H9 (cell line): ENCODE results near the gene AXIN1. TPM values are rescaled to one million over a fixed set of nuclear protein-coding genes. Genes with fewer than 3 reads are reported as not detected.

ENCODE experiments used
- DNase-seq: peaks from one replicate; pipeline ENCODE4 v3.0.0-alpha.2; 2017
- H2AFZ ChIP-seq: one replicate; pipeline ENCODE4 v1.6.1; 2013; ENCODE audit warnings: mild to moderate bottlenecking, low read length, control low read depth, moderate library complexity
- H2AK5ac ChIP-seq: 2 replicates; pipeline ENCODE4 v1.6.1; 2013; ENCODE audit warnings: low read length, control low read depth, mixed read lengths; ENCODE audit not compliant: insufficient read length
- H2BK120ac ChIP-seq: one replicate; pipeline ENCODE4 v1.6.1; 2013; ENCODE audit warnings: low read depth, mild to moderate bottlenecking, low read length, control low read depth, inconsistent platforms; ENCODE audit not compliant: poor library complexity, severe bottlenecking
- H2BK12ac ChIP-seq: 2 replicates; pipeline ENCODE4 v1.6.1; 2013; ENCODE audit warnings: low read length, control low read depth, mixed read lengths, low read depth; ENCODE audit not compliant: insufficient read length
- H2BK15ac ChIP-seq: 2 replicates; pipeline ENCODE4 v1.6.1; 2013; ENCODE audit warnings: low read depth, low read length, control low read depth
- H2BK20ac ChIP-seq: one replicate; pipeline ENCODE4 v1.6.1; 2013; ENCODE audit warnings: low read depth, mild to moderate bottlenecking, low read length, control low read depth, inconsistent platforms; ENCODE audit not compliant: poor library complexity, severe bottlenecking
- H2BK5ac ChIP-seq: 2 replicates; pipeline ENCODE4 v1.6.1; 2013; ENCODE audit warnings: low read length, control low read depth, mixed read lengths; ENCODE audit not compliant: insufficient read length
- H3K14ac ChIP-seq: 2 replicates; pipeline ENCODE4 v1.6.1; 2013; ENCODE audit warnings: low read length, control low read depth; ENCODE audit not compliant: insufficient read depth
- H3K18ac ChIP-seq: 2 replicates; pipeline ENCODE4 v1.6.1; 2013; ENCODE audit warnings: low read depth, mild to moderate bottlenecking, mixed read lengths, low read length, control low read depth; ENCODE audit not compliant: insufficient read length
- H3K23ac ChIP-seq: 2 replicates; pipeline ENCODE4 v1.6.1; 2013; ENCODE audit warnings: low read length, control low read depth, mixed read lengths, low read depth; ENCODE audit not compliant: insufficient read length
- H3K23me2 ChIP-seq: 2 replicates; pipeline ENCODE4 v1.6.1; 2013; ENCODE audit warnings: low read depth, mild to moderate bottlenecking, mixed read lengths, low read length, control low read depth; ENCODE audit not compliant: insufficient read length, poor library complexity, severe bottlenecking
- H3K27ac ChIP-seq: 2 replicates; pipeline ENCODE4 v1.5.1; 2013; ENCODE audit warnings: low read length, control low read depth, mixed read lengths, low read depth; ENCODE audit not compliant: insufficient read length
- H3K27me3 ChIP-seq: 2 replicates; pipeline ENCODE4 v1.6.1; 2013; ENCODE audit warnings: low read length, control low read depth, inconsistent platforms; ENCODE audit not compliant: insufficient read depth
- H3K4ac ChIP-seq: 2 replicates; pipeline ENCODE4 v1.6.1; 2013; ENCODE audit warnings: low read depth, mild to moderate bottlenecking, control low read depth, inconsistent platforms, low read length, moderate library complexity
- H3K4me1 ChIP-seq: 2 replicates; pipeline ENCODE4 v1.6.1; 2013; ENCODE audit warnings: low read length, control low read depth, inconsistent platforms; ENCODE audit not compliant: insufficient read depth
- H3K4me2 ChIP-seq: 2 replicates; pipeline ENCODE4 v1.6.1; 2013; ENCODE audit warnings: low read length, control low read depth, mixed read lengths; ENCODE audit not compliant: insufficient read length, insufficient read depth
- H3K56ac ChIP-seq: 2 replicates; pipeline ENCODE4 v1.6.1; 2013; ENCODE audit warnings: low read depth, mild to moderate bottlenecking, mixed read lengths, low read length, control low read depth; ENCODE audit not compliant: insufficient read length
- H3K79me1 ChIP-seq: 2 replicates; pipeline ENCODE4 v1.6.1; 2013; ENCODE audit warnings: low read depth, mild to moderate bottlenecking, moderate library complexity, low read length, control low read depth, inconsistent platforms; ENCODE audit not compliant: insufficient read depth, poor library complexity, severe bottlenecking
- H3K79me2 ChIP-seq: 2 replicates; pipeline ENCODE4 v1.6.1; 2013; ENCODE audit warnings: low read length, control low read depth, inconsistent platforms; ENCODE audit not compliant: insufficient read depth
- H3K9ac ChIP-seq: 2 replicates; pipeline ENCODE4 v1.6.1; 2013; ENCODE audit warnings: low read length, control low read depth, mixed read lengths; ENCODE audit not compliant: insufficient read length; ENCODE audit errors: extremely low read depth
- H3K9me3 ChIP-seq: one replicate; pipeline ENCODE4 v1.6.1; 2013; ENCODE audit warnings: low read depth, low read length, inconsistent platforms; ENCODE audit not compliant: control insufficient read depth
- H3T11ph ChIP-seq: one replicate; pipeline ENCODE4 v1.6.1; 2013; ENCODE audit warnings: mild to moderate bottlenecking, low read length, control low read depth, inconsistent platforms
- H4K20me1 ChIP-seq: one replicate; pipeline ENCODE4 v1.6.1; 2013; ENCODE audit not compliant: control insufficient read depth, insufficient read length, insufficient read depth
- H4K5ac ChIP-seq: 2 replicates; pipeline ENCODE4 v1.6.1; 2013; ENCODE audit warnings: low read depth, mild to moderate bottlenecking, mixed read lengths, low read length, control low read depth; ENCODE audit not compliant: insufficient read length
- H4K8ac ChIP-seq: replicated peaks from 2 replicates; pipeline ENCODE4 v1.6.1; 2013; ENCODE audit warnings: low read length, control low read depth, mixed read lengths, low read depth; ENCODE audit not compliant: insufficient read length
- H4K91ac ChIP-seq: 2 replicates; pipeline ENCODE4 v1.6.1; 2013; ENCODE audit warnings: low read depth, mild to moderate bottlenecking, moderate library complexity, mixed read lengths, low read length, control low read depth; ENCODE audit not compliant: insufficient read length
- H3K27ac Mint-ChIP-seq, 3 experiments: 2 replicates in 2 of 3; 3 replicates in 1 of 3; pipeline ENCODE4 v1.8.0; 2020 to 2021; ENCODE audit warnings: mixed read lengths in 3 of 3, mild to moderate bottlenecking in 1 of 3, moderate library complexity in 1 of 3
- H3K27me3 Mint-ChIP-seq: 2 replicates; pipeline ENCODE4 v1.8.0; 2021; ENCODE audit warnings: low read depth, mild to moderate bottlenecking, moderate library complexity, mixed read lengths
- H3K36me3 Mint-ChIP-seq, 3 experiments: 2 replicates in 2 of 3; 3 replicates in 1 of 3; pipeline ENCODE4 v1.8.0; 2020 to 2021; ENCODE audit warnings: low read depth in 3 of 3, mixed read lengths in 3 of 3; ENCODE audit not compliant: insufficient read depth in 1 of 3
- H3K4me1 Mint-ChIP-seq, 2 experiments: 2 replicates each; pipeline ENCODE4 v1.8.0; 2020; ENCODE audit warnings: mixed read lengths in 2 of 2
- H3K4me3 Mint-ChIP-seq, 2 experiments: 2 replicates in 1 of 2; 3 replicates in 1 of 2; pipeline ENCODE4 v1.8.0; 2020 to 2021; ENCODE audit warnings: mild to moderate bottlenecking in 2 of 2, mixed read lengths in 2 of 2, moderate library complexity in 1 of 2
- H3K9me3 Mint-ChIP-seq, 2 experiments: 2 replicates in 1 of 2; 3 replicates in 1 of 2; pipeline ENCODE4 v1.8.0; 2020; ENCODE audit warnings: mild to moderate bottlenecking in 2 of 2, mixed read lengths in 2 of 2, moderate library complexity in 1 of 2
- CTCF ChIP-seq: fragments of 200-600 bp; sonication (generic); conservative IDR thresholded peaks from 3 replicates; pipeline ENCODE4 v1.8.0; 2021; ENCODE audit warnings: antibody characterized with exemption, mild to moderate bottlenecking
- WGBS: extraction: QIAGEN DNeasy Blood & Tissue Kit; methylation state at CpG from one replicate; pipeline ENCODE4 v1.1.7; 2013; ENCODE audit warnings: missing lambda C conversion rate, low lambda C conversion rate, mixed read lengths; ENCODE audit not compliant: insufficient read length; ENCODE audit errors: extremely low coverage; 5-methylcytosine and 5-hydroxymethylcytosine counted together
- total RNA-seq: library from RNA; stranded (reverse); gene quantifications from 2 replicates; pipeline ENCODE4 v1.2.1, GENCODE V29; 2021

AXIN1 gene
- total RNA-seq, 1 experiment from 2014 or later = 50.9 TPM

- H3K36me3 Mint-ChIP-seq = peaks cover 28 to 44% (median 31%) of the 10 kb centered on the region in 3 experiments
- H3K27me3 ChIP-seq = no peaks in the 10 kb centered on the region
- no peak overlapping the region for H2BK20ac ChIP-seq
- WGBS = no CpG with 5 or more reads among the region's 23 CpGs
- TF ChIP-seq CTCF = no peak
- H3K27ac ChIP-seq = no peak overlapping the region
- H3K79me1 ChIP-seq = peaks cover 3% of the 10 kb centered on the region
- no peaks in the 10 kb centered on the region; the same call in 1 of the 2 replicates for H3K4me1 ChIP-seq
- no peak overlapping the region for H2BK120ac ChIP-seq
- H3K4ac ChIP-seq = no peak overlapping the region
- no peak overlapping the region for H3K14ac ChIP-seq
- H3K9me3 ChIP-seq = no peaks in the 10 kb centered on the region
- H2AK5ac ChIP-seq = no peak overlapping the region
- no peak overlapping the region for H3K18ac ChIP-seq
- no peak overlapping the region for H3K4me2 ChIP-seq
- H2BK12ac ChIP-seq = no peak overlapping the region
- peaks cover 42% of the 10 kb centered on the region; the same call in 1 of the 2 replicates for H3K79me2 ChIP-seq
- DNase-seq = no peak
- no peak overlapping the region for H2BK5ac ChIP-seq
- H2BK15ac ChIP-seq = no peak overlapping the region
- H4K8ac ChIP-seq = no peak overlapping the region
- no peak overlapping the region for H4K91ac ChIP-seq
- H3K56ac ChIP-seq = no peak overlapping the region
- H3K9ac ChIP-seq = no peak overlapping the region
- H3T11ph ChIP-seq = no peak overlapping the region
- no peaks in the 10 kb centered on the region for H3K23me2 ChIP-seq
- H3K27me3 Mint-ChIP-seq = no peaks in the 10 kb centered on the region
- no peak overlapping the region for H3K4me3 Mint-ChIP-seq
- peaks cover 12 to 13% of the 10 kb centered on the region in 2 experiments for H3K4me1 Mint-ChIP-seq
- H3K23ac ChIP-seq = no peak overlapping the region
- H3K9me3 Mint-ChIP-seq = no peaks in the 10 kb centered on the region
- no peak overlapping the region for H4K5ac ChIP-seq
- peak overlapping the region in 2 of 3 experiments; percentile 44 to 68; a peak in 3 of 7 replicates for H3K27ac Mint-ChIP-seq
- H4K20me1 ChIP-seq = peaks cover 3% of the 10 kb centered on the region
- H2AFZ ChIP-seq = no peak overlapping the region
Observed at GRCh38 chr16:340370-341091, 12.0 kb downstream of the AXIN1 start.
